Measurements from ENCODE around the gene ACACB. TPM values are rescaled to one million over a fixed set of nuclear protein-coding genes. Genes with fewer than 3 reads are reported as not detected.
A peak's percentile ranks its signal among the peaks of the same experiment; 100 is the strongest.

ACACB gene
- total RNA-seq, 1 donor from 2014 or later: 4.4 TPM

DNA sequence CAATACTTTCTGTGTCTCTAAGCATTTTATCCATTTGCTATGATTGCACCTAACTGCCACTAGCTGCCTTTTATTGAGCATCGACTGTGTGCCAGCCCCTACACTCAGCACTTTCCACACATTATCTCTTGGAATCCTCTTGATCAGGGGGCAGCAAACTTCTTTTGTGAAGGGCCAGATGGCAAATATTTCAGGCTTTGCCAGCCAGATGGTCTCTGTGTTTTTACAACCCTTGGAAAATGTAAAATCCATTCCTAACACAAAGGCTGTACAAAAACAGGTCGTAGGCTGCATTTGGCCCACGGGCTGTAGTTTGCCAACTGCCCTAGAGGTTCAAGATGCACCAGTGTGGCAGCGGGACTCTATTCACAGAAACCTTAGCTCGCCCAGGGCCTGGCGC, 173.2 kb downstream of the ACACB start:
- Mint-ChIP-seq H3K27ac (ENCODE audit: unreplicated experiment) (no peak overlapping the region), H3K36me3 (ENCODE audit: unreplicated experiment) (no peaks in the 10 kb centered on the region), H3K4me3 (ENCODE audit: unreplicated experiment) (no peak overlapping the region), H3K27me3 (ENCODE audit: unreplicated experiment) (peaks cover 5% of the 10 kb centered on the region), H3K4me1 (ENCODE audit: unreplicated experiment) (peaks cover 2% of the 10 kb centered on the region), H3K9me3 (ENCODE audit: unreplicated experiment) (no peaks in the 10 kb centered on the region)
- no peak for DNase-seq (ENCODE audit: extremely low spot score, unreplicated experiment)
- TF ChIP-seq, protein P1, sequence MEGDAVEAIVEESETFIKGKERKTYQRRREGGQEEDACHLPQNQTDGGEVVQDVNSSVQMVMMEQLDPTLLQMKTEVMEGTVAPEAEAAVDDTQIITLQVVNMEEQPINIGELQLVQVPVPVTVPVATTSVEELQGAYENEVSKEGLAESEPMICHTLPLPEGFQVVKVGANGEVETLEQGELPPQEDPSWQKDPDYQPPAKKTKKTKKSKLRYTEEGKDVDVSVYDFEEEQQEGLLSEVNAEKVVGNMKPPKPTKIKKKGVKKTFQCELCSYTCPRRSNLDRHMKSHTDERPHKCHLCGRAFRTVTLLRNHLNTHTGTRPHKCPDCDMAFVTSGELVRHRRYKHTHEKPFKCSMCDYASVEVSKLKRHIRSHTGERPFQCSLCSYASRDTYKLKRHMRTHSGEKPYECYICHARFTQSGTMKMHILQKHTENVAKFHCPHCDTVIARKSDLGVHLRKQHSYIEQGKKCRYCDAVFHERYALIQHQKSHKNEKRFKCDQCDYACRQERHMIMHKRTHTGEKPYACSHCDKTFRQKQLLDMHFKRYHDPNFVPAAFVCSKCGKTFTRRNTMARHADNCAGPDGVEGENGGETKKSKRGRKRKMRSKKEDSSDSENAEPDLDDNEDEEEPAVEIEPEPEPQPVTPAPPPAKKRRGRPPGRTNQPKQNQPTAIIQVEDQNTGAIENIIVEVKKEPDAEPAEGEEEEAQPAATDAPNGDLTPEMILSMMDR (IDR thresholded peaks at IDR 0.05): no peak

DNA sequence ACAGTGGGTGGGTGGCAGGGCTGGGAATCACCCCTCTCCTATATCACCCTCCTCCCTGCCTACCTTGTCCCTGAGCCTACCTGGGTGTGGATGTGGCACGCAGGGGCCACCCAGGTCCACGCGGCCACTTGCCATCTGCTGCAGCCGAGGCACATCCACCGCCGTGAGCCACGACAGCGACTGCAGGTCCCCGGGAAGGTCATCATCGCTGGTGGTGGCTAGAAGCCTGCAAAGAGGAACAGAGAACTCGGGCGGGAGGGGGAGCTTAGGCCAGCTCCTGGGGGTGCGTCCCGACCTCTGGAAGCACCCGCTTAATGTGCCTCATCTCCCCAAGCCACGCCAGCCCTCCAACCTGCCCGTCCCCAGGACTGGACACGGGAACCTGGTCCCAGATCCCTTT, 173.7 kb downstream of the ACACB start:
- DNase-seq (ENCODE audit: extremely low spot score, unreplicated experiment): no peak
- no peaks in the 10 kb centered on the region for H3K36me3 Mint-ChIP-seq (ENCODE audit: unreplicated experiment)
- TF ChIP-seq, protein P1 (IDR thresholded peaks at IDR 0.05): no peak
- H3K4me1 Mint-ChIP-seq (ENCODE audit: unreplicated experiment): peaks cover 2% of the 10 kb centered on the region
- no peak overlapping the region for H3K27ac Mint-ChIP-seq (ENCODE audit: unreplicated experiment)
- no peak overlapping the region for H3K4me3 Mint-ChIP-seq (ENCODE audit: unreplicated experiment)
- no peaks in the 10 kb centered on the region for H3K9me3 Mint-ChIP-seq (ENCODE audit: unreplicated experiment)
- peaks cover 5% of the 10 kb centered on the region for H3K27me3 Mint-ChIP-seq (ENCODE audit: unreplicated experiment)

DNA sequence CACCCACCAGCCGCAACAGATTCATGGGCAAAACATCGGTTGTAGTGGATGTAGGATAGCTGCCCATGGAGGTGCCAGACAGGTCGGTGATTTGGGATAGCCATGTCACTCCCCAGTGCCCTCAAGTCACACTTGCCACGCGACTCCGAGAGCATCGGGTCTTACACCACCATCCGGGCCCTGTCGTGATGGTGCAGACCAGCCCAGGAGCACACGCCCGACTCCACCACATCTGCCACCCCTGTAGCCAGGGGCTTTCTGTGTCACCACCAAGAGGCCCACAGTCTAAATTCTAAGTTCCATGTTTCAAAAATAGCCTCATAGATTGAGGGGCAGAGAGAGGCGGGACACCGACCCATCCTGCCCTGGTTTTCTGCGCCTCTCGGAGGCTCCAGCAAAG, 174.7 kb downstream of the ACACB start:
- Mint-ChIP-seq H3K4me3 (ENCODE audit: unreplicated experiment) (peak overlapping the region; percentile 38), H3K27me3 (ENCODE audit: unreplicated experiment) (peaks cover 5% of the 10 kb centered on the region), H3K36me3 (ENCODE audit: unreplicated experiment) (no peaks in the 10 kb centered on the region), H3K4me1 (ENCODE audit: unreplicated experiment) (peaks cover 2% of the 10 kb centered on the region), H3K9me3 (ENCODE audit: unreplicated experiment) (no peaks in the 10 kb centered on the region), H3K27ac (ENCODE audit: unreplicated experiment) (no peak overlapping the region)
- DNase-seq (ENCODE audit: extremely low spot score, unreplicated experiment): no peak
- TF ChIP-seq, protein P1 (IDR thresholded peaks at IDR 0.05): no peak

DNA sequence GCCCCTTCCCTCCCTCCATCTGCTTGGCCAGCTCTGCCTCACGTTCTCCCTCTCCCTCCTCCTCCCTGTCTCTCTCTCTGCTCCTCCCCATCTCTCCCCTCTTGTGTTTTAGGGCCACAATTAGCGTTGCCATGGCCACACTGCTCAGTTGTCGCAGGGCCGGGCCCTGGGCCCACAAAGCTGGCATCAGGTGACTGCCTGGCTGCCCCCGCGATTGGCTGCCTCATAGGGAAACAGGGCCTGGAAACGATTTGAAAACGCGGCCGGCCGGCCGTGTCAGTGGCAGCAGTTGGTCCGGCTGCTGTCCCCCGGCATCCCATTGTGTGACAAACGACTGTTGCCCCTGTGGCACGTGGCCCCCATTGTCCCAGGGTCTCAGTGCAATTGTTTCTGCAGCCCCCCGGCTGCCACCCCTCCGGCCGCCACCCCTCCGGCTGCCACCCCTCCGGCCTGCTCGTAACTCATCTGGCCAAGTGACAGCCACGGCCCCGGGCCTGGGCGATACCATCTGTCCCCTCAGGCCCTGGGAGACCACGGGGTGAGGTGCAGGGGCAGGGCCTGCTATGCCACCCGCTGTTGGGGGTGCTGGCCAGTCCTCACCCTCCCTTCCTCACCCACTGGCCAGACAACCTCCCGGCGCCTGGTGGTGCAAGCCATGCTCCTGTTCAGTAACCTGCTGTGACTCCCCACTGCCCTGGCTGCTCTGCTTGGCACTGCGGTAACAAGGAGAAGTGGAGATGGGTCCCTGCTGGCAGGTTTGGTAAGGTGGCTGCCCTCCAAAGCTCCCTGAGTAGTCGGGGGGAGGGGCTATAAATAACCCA, 175.3 kb downstream of the ACACB start:
- H3K4me3 Mint-ChIP-seq (ENCODE audit: unreplicated experiment): peak overlapping the region; percentile 38
- peaks cover 5% of the 10 kb centered on the region for H3K27me3 Mint-ChIP-seq (ENCODE audit: unreplicated experiment)
- no peak overlapping the region for H3K27ac Mint-ChIP-seq (ENCODE audit: unreplicated experiment)
- TF ChIP-seq, protein P1 (IDR thresholded peaks at IDR 0.05): no peak
- peaks cover 2% of the 10 kb centered on the region for H3K4me1 Mint-ChIP-seq (ENCODE audit: unreplicated experiment)
- H3K36me3 Mint-ChIP-seq (ENCODE audit: unreplicated experiment): no peaks in the 10 kb centered on the region
- no peaks in the 10 kb centered on the region for H3K9me3 Mint-ChIP-seq (ENCODE audit: unreplicated experiment)
- no peak for DNase-seq (ENCODE audit: extremely low spot score, unreplicated experiment)

DNA sequence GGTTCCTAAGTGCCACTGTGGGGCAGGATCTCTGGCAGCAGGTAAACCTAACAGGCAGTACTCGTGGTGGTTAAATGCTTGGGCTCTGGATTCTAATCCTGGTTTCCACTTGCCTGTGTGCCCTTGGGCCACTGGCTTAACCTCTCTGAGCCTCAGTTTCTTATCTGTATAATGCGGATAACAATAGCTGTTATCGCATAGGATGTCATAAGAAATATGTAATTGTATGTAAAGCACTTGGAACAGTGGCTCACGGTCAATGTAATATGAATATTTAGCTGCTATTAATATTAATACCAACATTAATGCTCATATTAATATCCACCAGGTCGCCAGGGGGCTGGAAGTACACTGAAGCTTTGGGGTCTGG, 175.9 kb downstream of the ACACB start:
- DNase-seq (ENCODE audit: extremely low spot score, unreplicated experiment): no peak
- Mint-ChIP-seq H3K4me1 (ENCODE audit: unreplicated experiment) (peaks cover 2% of the 10 kb centered on the region), H3K9me3 (ENCODE audit: unreplicated experiment) (no peaks in the 10 kb centered on the region), H3K27me3 (ENCODE audit: unreplicated experiment) (peaks cover 7% of the 10 kb centered on the region), H3K36me3 (ENCODE audit: unreplicated experiment) (no peaks in the 10 kb centered on the region), H3K4me3 (ENCODE audit: unreplicated experiment) (no peak overlapping the region), H3K27ac (ENCODE audit: unreplicated experiment) (no peak overlapping the region)
- TF ChIP-seq, protein P1 (IDR thresholded peaks at IDR 0.05): no peak
